Stomach (tissue), 4 donors: ENCODE data around the gene AGMO.

Experiments used
- EP300 ChIP-seq: sonication (generic); formaldehyde crosslinking; IDR thresholded peaks from one replicate; pipeline ENCODE4 v1.6.1; 2017; ENCODE audit warnings: antibody characterized with exemption
- POLR2A ChIP-seq, 4 donors: fragments of 450-650 bp; IDR thresholded peaks; one replicate each; pipeline ENCODE4 v1.6.1; 2016; ENCODE audit warnings: antibody characterized with exemption in 4 of 4, control low read depth in 2 of 4, mild to moderate bottlenecking in 1 of 4, moderate library complexity in 1 of 4
- POLR2AphosphoS5 ChIP-seq, 3 donors: sonication (generic); formaldehyde crosslinking; IDR thresholded peaks; one replicate each; pipeline ENCODE4 v1.6.1; 2016; ENCODE audit warnings: antibody characterized with exemption in 3 of 3
- TF ChIP-seq, protein P1 (sequence below), 7 experiments: fragments of 450-650 bp in 4 of 7; fragments of 200-600 bp in 3 of 7; sonication (generic) in 3 of 7; IDR thresholded peaks; one replicate each; pipeline ENCODE4 v1.5.1; 2016 to 2019; ENCODE audit warnings: antibody characterized with exemption in 7 of 7, control low read depth in 2 of 7, mild to moderate bottlenecking in 1 of 7

DNA sequence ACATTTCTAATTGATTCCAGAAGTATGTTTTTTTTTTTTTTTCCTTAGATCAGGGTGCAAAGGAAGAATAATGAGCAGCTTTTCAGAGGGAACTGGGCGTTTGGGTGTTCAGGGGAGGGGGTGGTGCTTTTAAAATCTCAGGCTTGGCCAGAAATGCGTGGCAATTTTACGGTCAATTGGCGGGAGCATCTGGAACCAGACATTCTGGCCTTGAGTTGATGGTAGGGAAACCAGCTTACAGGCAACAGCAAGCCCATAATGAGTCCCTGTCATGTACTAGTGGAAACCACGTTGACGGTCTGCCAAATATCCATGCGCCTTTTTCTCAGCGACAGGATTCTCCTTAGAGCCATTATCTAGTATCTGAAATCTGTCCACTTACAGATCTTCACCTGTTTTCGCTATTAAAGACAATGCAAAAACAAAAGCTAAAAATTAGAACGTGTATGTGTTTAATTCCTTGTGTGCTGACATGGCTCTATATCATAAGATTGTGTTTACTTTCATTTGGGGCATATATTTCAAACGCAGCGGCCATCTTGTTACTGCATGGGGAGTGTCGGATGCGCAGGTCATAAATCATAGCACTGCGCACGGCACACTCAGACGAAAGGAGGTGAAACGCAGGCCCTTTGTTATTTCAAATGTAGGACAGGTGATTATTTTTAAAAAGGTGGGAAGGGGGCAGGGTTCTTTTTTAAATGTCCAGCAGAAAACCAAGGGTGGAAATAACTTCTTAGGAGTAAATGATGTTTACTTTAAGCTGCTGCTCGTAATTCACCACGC, 209.2 kb downstream of the AGMO start:
- TF ChIP-seq, protein P1, sequence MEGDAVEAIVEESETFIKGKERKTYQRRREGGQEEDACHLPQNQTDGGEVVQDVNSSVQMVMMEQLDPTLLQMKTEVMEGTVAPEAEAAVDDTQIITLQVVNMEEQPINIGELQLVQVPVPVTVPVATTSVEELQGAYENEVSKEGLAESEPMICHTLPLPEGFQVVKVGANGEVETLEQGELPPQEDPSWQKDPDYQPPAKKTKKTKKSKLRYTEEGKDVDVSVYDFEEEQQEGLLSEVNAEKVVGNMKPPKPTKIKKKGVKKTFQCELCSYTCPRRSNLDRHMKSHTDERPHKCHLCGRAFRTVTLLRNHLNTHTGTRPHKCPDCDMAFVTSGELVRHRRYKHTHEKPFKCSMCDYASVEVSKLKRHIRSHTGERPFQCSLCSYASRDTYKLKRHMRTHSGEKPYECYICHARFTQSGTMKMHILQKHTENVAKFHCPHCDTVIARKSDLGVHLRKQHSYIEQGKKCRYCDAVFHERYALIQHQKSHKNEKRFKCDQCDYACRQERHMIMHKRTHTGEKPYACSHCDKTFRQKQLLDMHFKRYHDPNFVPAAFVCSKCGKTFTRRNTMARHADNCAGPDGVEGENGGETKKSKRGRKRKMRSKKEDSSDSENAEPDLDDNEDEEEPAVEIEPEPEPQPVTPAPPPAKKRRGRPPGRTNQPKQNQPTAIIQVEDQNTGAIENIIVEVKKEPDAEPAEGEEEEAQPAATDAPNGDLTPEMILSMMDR (IDR thresholded peaks at IDR 0.05) = no peak
- TF ChIP-seq EP300 = no peak
- TF ChIP-seq POLR2A (IDR thresholded peaks at IDR 0.05) = no peak
- TF ChIP-seq POLR2AphosphoS5 (IDR thresholded peaks at IDR 0.05) = no peak
